NCI-H1436 treated with DMSO at 0.1 percent for 48 hours (cell line): Measurements from ENCODE around the gene TSHR.
"Not testable (repeated sequence)": the region's sequence is repeated elsewhere in the genome, so short reads cannot be mapped to it uniquely, and the experiment has no call there.

Experiments used
- DNase-seq: peaks from one replicate; lab custom pipeline; 2025; lab: John Stamatoyannopoulos, UW

The TSHR gene

GRCh38 chr14:80955416-80955941 lies at the start of gene TSHR:
Gene TSHR (plus strand): TSS chr14:80955621. CDS start chr14:80955681, 60 bp downstream.
- DNase-seq, result no peak

- DNase-seq, result no peak
These were observed 49.1 kb upstream of the TSHR start for GRCh38 chr14:80906336-80906735.

GRCh38 chr14:80906946-80907345 lies 48.5 kb upstream of the TSHR start:
- no peak for DNase-seq

- DNase-seq, result not testable (repeated sequence)
These were observed 43.4 kb upstream of the TSHR start for GRCh38 chr14:80912013-80912412.

GRCh38 chr14:80919622-80920021 lies 35.8 kb upstream of the TSHR start:
- DNase-seq, result no peak

- no peak for DNase-seq
These were observed 32.1 kb upstream of the TSHR start for GRCh38 chr14:80923368-80923767.

GRCh38 chr14:80924365-80925103 lies 30.9 kb upstream of the TSHR start:
- DNase-seq, result no peak

GRCh38 chr14:80926397-80927082 lies 28.9 kb upstream of the TSHR start:
- no peak for DNase-seq

- no peak for DNase-seq
These were observed 28.1 kb upstream of the TSHR start for GRCh38 chr14:80927083-80927989.

GRCh38 chr14:80930095-80930494 lies 25.3 kb upstream of the TSHR start:
- DNase-seq, result no peak

- DNase-seq, result no peak
These were observed 24.5 kb upstream of the TSHR start for GRCh38 chr14:80930836-80931389.

- DNase-seq, result no peak
These were observed 22.1 kb upstream of the TSHR start for GRCh38 chr14:80933282-80933681.

GRCh38 chr14:80933686-80934085 lies 21.7 kb upstream of the TSHR start:
- DNase-seq, result no peak

GRCh38 chr14:80940146-80940545 lies 15.3 kb upstream of the TSHR start:
- no peak for DNase-seq

GRCh38 chr14:80941241-80942185 lies 13.9 kb upstream of the TSHR start, which contains the start of gene CEP128:
Gene CEP128 (minus strand): TSS chr14:80941738.
- DNase-seq, result peak; percentile 92

- no peak for DNase-seq
These were observed 13.2 kb upstream of the TSHR start for GRCh38 chr14:80942191-80942600.

GRCh38 chr14:80944861-80945617 lies 10.4 kb upstream of the TSHR start:
- DNase-seq, result no peak

- no peak for DNase-seq
These were observed 9.2 kb upstream of the TSHR start for GRCh38 chr14:80946187-80946586.

- DNase-seq, result no peak
These were observed 8.6 kb upstream of the TSHR start for GRCh38 chr14:80946797-80947196.

GRCh38 chr14:80948291-80948690 lies 7.1 kb upstream of the TSHR start:
- no peak for DNase-seq
